IPS-11a (cell line): ENCODE data around the gene OSBP.

ENCODE experiments used
- H3K4me3 ChIP-seq: one replicate; pipeline ENCODE4 v1.5.1; 2013; ENCODE audit warnings: low read depth, low read length, control low read depth

OSBP gene

DNA sequence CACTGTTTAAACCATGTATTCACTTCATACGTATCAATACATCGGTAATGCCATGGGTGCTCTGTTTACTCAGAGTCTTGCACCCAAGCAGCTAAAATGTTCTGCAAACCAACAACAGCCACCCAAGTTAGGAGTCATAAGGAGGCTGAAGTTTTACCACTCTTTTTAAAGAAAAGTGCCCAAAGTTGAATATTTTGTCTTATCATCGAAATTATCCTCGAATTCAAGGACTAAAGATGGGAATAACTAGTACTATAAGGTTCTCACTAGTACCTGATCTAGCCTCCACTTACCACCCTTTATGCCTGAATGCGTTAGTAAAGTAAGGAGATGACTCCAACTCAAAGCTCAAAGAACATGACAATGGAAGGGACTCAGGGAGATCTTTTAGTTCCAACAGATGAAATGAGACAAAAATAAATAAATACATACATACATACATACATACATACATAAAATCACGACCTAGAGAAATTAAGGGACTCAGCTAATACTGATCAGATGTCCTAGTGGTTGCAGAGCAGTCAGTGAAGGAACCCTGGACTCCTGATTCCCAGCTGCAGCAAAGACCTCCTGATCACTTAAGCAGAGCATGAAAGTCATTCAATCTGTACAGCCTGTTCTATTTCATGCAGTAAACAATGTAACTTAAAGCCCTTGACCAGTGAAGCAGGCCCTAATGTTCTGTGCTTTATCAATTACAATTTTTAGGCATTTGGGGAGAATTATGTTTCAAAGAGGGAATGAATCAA, 7.7 kb downstream of the OSBP start:
- no peak overlapping the region for H3K4me3 ChIP-seq

DNA sequence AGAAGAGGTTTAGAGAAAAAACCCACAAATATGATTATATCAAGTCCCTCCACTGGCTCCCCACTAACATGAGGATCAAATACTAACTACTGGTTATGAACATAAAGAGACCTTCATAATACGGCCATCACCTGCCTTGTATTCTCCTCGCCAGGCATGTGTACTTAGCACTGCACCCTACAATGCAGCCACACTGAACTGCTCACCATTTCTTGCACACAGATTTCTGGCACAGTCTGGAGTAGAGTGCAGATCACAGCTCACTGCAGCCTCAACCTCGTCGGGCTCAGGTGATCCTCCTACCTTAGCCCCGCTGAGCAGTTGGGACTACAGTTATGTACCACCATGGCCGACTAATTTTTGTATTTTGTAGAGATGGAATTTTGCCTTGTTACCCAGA, 13.1 kb downstream of the OSBP start:
- no peak overlapping the region for H3K4me3 ChIP-seq

DNA sequence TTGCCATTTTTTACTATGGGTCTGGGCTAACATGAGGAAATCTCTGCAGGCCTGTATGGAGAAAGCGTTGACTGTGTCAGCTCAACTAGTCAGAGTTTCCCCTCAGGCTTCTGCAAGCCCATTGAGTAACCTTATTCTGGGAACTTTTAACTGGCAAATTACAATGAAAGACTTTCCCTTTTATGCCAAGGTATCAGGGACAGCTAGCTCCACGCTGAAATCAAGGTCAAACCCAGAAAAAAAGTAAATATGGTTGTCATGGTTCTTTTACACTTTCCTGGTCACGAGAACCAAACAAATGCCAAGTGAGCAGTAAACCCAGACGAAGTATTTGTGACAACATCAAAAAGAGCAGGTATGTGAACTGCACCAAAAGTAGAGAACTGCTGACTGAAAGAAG, 13.8 kb downstream of the OSBP start:
- H3K4me3 ChIP-seq, result no peak overlapping the region

DNA sequence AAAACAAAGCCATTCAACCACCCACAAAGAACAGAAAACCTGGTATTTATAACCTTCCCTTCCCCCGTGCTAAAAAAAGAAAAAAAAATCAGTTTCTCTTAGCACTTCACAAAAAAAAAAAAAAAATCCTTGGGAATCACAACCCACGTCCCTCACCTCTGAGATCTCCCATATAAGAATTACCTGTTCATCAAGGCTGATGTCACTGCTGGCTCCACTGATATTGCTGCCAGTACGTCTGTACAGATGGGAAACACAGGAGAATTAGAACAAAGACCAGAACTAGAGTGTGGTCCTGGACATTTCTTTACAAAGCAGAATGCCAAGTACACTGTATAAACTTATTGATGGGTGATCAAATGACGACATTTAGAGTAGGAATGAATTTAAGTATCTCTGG, 14.9 kb downstream of the OSBP start:
- no peak overlapping the region for H3K4me3 ChIP-seq

DNA sequence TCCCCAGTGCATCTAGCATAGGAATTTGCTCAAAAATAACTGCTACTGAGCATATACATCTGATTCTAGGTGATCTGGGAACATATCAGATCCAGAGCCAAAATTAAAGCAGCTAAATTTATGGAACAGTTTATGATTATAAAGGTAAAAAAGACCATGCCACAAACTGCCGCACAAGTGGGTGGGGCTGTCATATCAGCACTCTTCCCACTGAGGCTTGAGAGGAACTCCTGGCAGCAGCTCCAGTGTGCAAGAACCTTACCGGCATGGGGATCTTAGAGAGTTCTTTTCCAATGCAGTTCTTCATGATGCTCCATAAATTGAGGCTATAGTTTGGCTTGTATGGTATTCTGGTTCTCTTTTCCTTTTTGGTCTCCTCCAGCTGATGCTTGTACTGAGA, 15.3 kb downstream of the OSBP start:
- no peak overlapping the region for H3K4me3 ChIP-seq

DNA sequence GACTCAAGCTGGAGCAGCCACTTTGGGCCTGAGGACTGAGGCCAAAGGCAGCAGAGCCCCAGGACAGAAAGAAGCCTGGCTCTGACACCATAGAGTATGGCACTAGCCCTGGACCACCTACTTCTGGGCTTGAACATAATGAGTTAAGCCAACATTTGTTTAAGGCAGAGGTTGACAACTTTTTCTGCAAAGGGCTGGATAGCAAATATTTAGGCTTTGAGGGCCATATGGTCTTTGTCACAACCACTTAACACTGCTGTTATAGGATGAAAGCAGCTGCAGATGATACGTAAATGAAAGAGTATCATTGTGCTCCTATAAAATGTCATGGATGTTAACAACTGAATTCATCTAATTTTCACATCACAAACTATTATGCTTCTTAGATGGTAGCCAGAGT, 16.6 kb downstream of the OSBP start:
- H3K4me3 ChIP-seq, result no peak overlapping the region

DNA sequence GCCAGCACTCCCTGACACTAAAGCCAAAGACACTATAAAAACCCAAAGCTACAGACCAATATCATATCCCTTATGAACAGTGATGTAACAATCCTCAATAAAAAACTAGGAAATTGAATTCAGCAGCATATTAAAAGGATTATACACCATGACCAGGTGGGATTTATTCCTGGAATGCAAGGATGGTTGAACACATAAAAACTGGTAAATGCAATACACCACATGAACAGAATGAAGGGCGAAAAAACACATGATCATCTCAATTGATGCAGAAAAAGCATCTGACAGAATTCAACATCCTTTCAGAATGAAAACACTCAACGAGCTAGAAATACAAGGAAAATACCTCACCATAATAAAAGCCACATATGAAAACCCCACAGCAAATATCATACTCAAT, 31.3 kb downstream of the OSBP start:
- H3K4me3 ChIP-seq, result no peak overlapping the region

DNA sequence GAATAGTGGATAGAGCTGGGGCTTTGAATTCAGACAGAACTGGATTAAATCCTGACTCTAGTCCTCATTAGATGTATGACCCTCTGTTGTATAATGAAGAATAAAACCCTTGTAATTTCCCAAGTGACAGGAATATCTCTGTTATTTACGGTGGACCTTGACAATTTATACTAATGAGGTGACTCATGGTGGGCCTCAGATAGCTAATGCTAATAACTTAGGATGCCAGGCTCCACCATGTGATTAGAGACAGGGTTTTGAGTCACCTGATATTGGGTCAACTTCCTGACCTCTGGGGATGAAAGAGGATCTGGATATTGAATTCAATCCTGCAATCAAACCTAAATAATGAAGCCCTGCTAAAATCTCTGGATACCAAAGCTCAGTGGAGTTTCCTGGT, 33.6 kb downstream of the OSBP start:
- H3K4me3 ChIP-seq, result no peak overlapping the region

DNA sequence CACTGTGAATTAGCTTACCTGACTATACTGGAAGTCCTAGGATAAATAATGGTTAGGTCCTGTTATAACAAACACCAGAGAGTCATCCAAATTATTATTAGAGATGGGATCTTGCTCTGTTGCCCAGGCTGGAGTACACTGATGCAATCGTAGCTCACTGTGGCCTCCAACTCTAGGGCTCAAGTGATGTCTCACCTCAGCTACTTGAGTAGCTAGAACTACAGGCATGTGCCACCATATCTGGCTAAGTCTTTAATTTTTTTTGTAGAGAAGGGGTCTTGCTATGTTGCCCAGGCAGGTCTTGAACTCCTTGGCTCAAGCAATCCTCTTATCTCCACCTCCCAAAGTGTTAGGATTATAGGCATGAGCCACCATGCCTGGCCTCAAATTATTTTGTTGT, 37.2 kb downstream of the OSBP start:
- no peak overlapping the region for H3K4me3 ChIP-seq

DNA sequence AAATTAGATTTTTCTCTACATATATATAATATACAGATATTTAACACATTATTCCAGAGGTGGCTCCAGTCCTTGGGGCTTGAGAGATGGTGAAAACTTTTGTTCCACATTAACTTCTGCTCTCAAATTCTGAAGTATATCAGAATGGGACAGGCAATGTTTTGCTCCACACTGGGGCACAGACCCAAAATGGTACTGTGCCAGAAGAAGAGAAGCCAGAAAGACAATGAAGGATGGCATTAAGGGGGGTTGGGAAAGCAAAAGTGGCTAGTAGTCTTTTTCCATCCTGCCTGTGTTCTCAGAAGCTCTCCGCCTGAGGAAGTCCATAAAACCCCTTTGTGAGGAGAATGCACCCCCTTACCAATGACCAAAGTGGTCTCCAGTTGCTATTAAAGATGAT, 40.1 kb downstream of the OSBP start:
- H3K4me3 ChIP-seq, result no peak overlapping the region

DNA sequence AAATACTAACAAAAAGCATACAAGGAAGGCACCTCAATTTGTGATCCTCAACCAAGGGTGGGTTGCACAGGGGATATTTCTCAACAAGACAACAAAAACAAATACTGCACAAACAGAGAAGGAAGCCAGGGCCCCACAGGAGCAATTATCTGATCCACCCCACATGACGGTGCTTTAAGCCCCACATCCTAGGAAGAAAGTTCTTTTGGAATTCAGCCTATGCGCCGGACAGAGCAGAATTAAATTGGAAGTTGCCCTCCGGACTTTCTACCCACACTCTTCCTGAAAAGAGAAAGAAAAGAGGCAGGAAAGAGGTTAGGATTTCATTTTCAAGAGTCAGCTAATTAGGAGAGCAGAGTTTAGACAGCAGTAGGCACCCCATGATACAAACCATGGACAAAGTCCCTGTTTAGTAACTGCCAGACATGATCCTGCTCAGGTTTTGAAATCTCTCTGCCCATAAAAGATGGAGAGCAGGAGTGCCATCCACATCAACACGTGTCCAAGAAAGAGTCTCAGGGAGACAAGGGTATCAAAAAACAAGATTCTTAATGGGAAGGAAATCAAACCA, 40.6 kb downstream of the OSBP start:
- H3K4me3 ChIP-seq, result no peak overlapping the region

DNA sequence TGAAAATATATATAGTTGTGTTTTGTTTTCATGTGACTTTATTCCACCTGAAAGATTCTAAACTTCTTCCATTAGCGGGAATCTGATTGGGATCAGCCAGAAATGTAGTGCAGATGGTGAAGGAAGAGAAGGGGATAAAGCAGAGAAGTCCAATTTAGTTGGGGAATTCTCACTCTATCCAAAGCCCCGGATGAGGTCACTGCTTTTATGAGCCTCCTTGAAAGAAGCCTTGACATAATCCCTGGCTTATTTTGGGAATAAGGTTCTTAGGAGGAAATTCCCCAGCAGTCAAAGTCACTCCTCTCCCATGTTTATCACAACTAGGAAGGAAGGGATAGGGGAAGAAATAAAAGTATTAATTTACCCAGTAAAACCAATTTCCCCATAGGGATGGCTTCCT, 41.1 kb downstream of the OSBP start:
- H3K4me3 ChIP-seq, result no peak overlapping the region

DNA sequence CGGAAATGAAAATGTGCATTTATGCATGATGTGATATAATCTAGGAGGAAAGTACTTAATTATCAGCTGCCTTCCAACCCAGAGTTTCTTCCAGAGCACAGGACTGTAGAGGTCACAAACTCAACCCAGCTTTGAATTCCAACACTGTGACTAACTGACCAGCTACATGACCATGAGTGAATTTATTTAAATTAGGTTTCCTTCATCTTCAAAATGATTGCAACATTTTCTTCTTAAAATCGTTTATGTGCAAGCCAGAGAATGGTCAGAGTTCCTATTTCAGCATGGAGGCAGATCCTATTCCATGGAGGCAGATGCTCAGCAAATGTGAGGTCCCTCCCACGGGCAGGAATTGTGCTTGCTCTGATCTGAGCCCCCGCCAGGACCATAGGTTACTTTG, 42.4 kb downstream of the OSBP start:
- H3K4me3 ChIP-seq, result no peak overlapping the region

DNA sequence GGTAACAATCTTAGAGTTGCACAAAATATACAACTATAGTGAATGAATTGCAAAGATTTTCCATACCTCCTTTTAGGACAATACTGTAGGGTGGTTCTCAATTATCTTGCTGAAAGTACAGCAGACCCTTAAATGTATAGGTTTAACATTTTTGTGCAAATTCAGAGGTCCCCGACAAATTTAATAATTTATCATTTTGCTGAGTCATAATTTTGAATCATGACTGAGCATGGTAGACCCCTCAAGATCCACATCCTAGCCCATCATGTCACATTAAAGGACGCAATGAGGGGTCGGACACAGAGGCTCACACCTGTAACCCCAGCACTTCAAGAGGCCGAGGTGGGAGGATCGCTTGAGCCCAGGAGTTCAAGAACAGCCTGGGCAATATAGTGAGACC, 43.5 kb downstream of the OSBP start:
- H3K4me3 ChIP-seq, result no peak overlapping the region

DNA sequence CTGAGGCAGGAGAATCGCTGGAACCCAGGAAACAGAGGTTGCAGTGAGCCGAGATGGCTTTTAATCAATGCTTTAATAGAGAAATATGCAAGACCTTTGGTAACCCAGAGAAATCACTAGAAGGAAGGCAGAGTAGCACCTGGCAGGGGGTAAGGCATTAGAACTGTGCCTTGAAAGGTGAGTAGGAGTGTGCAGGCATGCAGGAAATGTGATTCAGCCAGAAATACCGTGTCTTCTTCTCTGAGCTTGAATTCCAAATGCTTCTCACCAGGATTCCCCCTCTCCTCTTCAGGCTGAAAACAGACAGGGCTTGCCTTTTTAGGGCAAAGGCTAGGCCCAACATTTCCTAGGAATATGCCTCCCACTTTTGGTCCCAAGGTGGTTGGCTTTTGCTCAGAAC, 53.3 kb downstream of the OSBP start:
- H3K4me3 ChIP-seq, result no peak overlapping the region

DNA sequence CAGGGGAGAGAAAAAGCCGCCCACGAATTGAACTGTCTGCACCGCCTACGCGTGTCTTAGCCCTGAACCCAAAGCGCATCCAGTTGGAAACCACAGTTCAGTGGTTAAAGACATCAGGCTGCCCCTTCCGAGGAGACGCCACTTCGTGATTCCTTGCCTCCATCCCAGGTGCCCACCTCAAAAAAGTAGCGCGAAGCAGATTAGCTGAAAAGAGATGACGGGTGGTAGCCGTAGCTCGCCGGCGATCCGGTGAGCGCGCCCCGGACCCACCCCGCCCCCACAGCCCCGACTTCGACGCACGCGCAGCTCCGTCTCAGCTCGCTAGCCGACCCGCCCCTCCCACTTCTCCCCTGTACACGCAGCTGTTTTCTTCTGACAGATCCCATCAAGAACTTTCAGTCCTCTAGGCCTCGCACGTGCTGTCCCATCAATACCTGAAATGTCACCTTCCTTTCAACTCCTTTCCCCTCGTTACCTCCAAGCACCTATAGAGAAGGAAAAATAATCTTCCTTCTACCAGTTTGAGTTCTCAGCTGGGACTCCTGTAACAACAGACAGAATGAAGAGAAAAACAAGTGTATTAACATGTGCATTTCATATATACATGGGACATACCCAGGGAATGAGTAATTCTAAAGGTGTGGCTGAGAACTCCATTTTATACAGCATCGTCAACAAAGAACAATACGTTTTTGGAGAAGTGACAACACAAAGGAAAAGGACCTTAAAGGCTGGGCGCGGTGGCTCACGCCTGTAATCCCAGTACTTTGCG, 54.7 kb downstream of the OSBP start:
- peak overlapping the region; percentile 99 for H3K4me3 ChIP-seq

DNA sequence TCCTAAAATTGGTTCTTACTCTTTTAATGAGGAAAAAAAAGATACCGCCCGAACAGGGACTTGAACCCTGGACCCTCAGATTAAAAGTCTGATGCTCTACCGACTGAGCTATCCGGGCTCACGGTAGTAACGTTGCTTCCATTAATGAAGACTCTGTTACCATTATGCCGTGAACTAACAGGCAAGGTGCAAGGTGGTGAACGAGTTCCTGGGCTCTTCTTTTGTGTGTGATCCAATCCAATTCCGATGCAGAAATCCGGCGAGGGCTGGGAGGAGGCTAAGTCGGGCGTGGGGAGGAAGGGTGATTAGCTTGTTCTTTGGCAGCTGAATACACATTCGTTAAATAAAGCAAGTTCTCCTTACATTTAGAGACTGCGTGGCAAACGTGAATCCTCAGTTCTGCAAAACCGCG, 55.3 kb downstream of the OSBP start:
- peak overlapping the region; percentile 99 for H3K4me3 ChIP-seq

DNA sequence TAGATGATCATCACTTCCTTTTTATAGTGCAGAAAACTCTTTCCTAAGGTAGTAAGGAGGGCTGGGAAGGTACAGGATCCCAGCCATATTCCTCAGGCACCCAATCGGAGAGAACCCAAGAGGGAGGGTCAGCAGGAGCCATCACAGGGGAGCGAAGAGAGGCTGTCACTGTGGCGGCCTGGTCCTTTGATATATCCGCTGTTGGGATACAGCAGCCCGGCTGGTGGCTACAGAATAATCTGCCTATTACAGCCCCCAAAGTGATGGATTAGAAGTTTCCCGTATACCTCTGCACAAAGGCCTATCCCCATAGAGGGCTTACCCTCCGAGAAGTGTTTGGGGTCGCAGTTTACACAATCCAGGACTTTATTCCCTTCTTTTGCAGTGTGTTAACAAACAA, 55.7 kb downstream of the OSBP start:
- no peak overlapping the region for H3K4me3 ChIP-seq

DNA sequence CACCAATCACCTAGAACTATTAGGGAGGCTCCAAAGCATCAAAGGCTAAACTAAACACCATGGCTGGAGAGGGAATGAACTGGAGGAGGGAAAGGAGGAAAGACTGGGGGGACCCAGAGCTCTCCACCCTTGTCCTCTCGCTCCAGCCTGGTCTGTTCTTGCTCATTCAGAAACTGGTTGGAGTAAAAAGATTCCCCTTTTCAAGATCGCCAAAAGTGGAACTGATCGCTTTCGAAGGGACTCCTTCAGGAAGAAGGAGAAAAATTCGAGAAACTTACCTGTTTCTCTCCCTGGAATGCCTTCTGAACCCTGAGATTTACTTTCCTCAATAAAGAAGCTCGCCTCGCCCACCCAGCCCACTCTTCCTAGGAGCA, 57.3 kb downstream of the OSBP start:
- peak overlapping the region; percentile 67 for H3K4me3 ChIP-seq

DNA sequence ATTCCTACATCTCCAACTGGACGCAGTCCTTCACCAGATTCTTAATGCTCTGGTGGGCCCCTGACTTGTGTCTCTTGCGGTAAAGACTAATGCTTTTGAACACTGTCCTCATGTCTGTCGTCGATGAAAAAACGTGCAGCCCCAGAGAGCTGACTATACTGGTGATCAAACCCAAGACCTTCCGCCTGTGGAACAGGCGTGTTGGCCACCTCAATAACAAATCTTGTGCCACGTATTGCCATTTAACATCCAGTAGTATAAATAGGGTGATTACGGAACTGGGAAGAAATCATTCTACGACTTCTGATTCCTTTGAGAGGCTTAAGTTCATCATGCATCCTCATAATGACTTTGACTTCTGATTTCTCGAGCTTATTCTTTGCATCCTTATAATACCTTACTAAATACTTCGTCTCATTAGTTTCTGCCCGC, 58.6 kb downstream of the OSBP start:
- H3K4me3 ChIP-seq, result peak overlapping the region; percentile 96

DNA sequence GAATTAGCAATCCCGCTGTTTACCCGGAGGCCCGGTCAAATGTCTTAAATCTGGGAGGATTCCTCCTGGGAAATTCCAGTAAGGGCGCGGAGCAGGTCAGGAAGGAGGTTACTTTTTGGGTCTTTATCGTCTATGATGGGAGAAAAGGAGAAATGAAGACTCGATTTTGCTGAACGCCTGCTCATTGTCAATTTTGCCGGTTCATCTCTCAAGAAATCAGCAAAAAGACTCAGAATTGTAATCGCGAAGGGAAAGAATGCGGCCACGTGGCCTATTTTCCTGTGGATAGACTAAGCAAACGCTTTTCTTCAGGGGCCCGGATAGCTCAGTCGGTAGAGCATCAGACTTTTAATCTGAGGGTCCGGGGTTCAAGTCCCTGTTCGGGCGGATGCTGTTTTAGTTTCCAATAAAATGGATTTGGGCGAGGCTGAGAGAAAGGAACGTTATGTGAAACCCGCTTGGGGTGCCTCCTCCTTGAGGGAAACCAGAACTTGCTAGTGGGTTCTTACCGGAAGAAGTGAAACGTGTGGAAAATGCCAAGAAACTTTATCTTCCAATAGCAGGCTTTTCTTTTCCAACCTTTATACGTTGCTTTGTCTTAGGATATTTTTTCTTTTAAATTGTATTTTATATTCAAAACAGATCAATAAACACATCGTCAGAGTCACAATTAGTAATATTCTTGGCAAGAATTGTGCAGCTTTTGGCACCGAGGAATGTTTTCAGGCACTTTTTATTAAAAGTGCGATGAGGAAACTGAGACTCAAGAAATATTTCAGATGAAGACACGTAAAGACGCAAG, 59.3 kb downstream of the OSBP start:
- H3K4me3 ChIP-seq, result peak overlapping the region; percentile 96
